ENCODE results near the gene TSGA10.
"Not testable (repeated sequence)": the region's sequence is repeated elsewhere in the genome, so short reads cannot be mapped to it uniquely, and the experiment has no call there.

DNA sequence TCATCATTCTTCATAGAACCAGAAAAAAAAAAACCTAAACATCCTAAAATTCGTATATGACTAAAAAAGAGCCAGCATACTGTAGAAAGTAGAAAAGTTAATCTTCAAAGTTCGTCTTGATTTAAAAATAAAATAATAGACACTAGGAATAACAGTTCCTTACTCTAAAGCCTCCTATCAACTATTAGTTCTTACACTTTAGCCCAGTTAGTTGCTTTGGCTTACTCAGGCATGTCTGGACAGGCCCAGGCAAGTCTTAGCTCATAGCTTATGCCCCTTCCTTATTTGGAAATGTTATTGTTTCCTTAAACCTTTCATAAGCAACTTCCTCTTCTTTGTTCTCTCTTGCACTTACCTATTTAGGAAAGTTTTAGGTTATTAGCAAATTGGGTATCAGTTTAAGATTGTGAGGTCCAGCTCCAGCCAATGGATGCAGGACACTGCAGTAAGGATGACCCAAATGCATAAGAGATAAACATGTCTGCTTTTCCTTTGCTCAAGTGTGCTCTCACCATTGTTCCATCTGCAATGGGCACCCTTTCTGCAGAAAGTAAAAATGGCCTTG, 113.9 kb downstream of the TSGA10 start:
- TF ChIP-seq, protein P1, sequence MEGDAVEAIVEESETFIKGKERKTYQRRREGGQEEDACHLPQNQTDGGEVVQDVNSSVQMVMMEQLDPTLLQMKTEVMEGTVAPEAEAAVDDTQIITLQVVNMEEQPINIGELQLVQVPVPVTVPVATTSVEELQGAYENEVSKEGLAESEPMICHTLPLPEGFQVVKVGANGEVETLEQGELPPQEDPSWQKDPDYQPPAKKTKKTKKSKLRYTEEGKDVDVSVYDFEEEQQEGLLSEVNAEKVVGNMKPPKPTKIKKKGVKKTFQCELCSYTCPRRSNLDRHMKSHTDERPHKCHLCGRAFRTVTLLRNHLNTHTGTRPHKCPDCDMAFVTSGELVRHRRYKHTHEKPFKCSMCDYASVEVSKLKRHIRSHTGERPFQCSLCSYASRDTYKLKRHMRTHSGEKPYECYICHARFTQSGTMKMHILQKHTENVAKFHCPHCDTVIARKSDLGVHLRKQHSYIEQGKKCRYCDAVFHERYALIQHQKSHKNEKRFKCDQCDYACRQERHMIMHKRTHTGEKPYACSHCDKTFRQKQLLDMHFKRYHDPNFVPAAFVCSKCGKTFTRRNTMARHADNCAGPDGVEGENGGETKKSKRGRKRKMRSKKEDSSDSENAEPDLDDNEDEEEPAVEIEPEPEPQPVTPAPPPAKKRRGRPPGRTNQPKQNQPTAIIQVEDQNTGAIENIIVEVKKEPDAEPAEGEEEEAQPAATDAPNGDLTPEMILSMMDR (IDR thresholded peaks at IDR 0.05), result not testable (repeated sequence)
- TF ChIP-seq POLR2A (IDR thresholded peaks at IDR 0.05), result not testable (repeated sequence)

All from lower leg skin (tissue), 3 donors.